ENCODE data around the gene COL18A1.

The COL18A1 gene

DNA sequence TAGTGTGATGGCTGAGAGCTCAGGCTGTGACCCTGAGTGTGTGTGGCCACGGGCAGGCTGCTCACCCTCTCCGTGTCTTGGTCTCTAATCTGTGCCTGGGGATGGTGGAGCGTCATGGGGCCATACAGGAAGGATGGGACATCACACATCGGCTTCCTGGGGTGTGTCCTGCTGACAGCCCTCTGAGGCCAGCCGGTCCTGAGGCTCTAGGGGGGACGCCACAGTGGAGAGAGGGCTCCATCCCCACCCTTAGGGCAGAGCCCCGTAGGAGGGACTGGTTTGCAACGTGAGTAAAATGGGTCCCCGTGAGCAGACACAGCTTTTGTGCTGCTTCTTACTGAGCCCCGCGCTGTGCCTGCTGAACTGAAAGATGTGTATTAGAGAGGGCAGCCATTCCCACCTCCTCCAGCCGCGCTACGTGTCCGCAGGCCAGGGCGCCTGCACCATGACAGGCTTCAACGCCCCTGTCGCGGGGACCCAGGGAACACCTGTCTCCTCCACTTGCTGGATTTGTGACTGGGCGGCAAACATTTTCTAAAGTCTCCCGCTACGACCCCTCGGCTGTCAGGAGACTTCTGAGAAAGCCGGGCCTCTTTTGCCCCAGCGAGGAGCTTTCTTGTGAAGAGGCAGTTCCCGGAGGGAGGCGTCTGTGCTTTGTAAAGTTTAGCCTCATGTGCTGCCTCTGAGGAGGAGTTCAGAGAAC is 8.1 kb downstream of the COL18A1 start:
- in situ Hi-C loops (cut with MboI; ENCODE audit: low sequenced_read_pairs): no loop called here

DNA sequence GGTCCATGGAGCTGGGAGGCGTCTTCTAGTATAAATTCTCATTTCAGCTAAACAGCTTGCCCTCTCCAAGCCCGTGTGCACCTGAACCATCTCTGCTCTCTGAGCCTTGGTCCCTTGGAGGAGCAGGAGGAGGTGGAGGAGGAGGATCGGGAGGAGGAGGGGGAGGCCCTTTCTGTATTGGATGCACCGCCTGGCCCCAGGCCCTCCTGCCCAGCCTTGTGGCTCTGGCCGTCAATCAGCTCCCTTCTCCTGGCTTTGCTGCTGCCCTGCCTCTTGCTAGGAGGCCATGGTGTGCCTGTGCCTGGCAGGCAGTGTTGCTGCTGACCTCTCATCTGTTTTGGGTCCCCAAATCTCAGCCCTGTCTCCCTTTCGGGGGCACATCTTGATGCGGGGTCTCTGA is 9.0 kb downstream of the COL18A1 start:
- in situ Hi-C loops (cut with MboI; ENCODE audit: low sequenced_read_pairs): no loop called here

DNA sequence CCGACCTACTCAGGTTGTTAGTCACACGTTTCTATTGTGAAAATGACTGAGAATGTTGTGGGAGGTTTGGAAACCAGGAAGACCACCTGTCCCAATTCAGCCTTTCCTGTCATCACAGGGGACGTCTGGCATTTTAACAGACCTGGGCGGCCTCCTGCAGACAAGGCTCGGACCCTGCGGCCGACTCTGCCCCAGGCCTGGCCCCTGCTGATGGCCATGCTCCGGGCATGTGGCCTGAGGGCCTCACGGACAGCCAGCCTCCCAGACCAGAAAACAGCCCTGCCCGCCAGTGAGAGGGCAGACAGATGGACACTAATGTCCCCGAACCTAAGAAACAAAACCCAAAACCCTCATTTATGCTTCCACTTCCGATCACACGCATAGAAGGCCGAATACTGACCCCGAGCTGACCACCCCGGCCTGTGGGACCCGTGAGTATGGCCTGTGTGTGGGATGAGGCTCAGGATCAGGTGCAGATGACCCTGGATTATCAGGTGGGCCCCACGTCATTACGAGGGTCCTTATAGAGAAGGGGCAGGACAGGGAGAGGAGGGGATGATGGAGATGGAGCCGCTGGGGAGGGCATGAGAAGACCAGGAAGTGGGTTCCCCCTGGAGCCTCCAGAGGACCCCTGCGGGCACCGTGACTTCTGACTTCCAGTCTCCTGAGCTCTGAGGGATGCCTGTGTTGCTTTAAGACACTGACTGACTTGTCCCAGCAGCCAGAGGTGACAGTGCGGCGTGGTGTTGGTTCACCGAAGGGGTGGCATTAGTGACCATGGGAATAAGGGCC is 9.6 kb downstream of the COL18A1 start:
- in situ Hi-C loops (cut with MboI; ENCODE audit: low sequenced_read_pairs): no loop called here

DNA sequence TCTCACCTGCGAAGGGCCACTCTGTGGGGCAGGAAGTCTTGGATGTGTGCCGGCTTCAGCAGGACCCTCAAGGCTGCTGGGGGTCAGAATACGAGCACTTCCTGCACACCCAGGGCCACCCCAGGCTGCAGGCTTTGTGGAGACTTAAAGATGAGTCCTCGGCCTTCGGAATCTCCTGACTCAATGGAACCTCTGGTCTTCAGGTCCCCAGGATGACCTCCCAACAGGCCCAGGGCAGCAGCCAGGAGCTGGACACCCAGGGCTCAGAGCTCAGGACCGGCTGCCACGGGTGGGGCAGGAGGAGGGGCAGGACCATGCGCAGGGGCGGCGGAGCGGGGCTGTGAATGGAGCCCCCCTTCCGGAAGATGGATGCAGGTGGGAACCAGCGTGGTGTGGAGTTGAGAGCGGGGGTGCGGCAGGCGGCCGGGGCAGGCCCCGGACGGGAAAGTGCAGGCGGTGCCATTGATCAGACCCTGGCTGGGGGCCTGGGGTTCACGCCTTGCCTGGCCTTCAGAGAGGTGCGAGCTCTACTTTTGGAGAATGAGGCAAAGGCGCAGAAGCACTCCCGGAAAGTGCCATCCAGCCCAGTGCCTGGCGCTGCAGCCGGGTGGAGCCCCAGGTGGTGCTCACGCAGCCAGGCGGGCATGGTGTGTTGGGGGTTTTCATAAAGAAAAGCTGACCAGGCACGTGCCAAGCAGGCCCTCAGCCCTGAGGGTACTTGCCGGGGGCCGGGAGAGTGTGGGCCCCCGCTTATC is 10.4 kb downstream of the COL18A1 start:
- in situ Hi-C loops (cut with MboI; ENCODE audit: low sequenced_read_pairs): no loop called here

DNA sequence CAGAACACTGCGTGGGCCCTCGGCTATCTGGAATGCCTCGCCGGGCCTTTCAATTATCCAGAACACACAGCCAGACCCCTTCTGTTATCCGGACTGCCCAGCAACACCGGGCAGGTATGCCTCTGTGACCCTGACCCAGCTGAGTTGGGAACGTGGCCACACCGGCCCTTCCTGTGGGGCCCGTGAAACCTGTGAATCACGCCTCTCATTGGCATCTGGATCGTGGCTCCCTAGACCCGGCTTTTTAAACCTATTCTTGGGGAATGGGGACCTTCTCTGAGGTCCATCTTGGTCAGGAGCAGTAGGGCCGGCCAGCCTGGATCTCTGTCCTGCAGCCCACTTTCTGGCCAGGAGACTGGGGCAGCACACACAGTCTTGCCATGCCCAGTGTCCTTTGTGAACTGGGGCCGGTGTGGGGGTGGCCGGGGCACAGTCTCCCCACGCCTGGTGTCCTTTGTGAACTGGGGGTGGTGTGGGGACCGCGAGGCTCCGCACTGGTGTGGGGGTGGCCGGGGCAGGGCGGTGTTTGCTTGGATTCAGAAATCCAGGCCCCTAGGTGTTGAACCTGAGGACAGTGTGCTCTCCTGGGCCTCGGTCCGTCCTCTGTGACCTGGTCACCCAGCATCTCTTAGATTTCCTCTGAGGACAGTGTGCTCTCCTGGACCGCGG is 11.1 kb downstream of the COL18A1 start:
- in situ Hi-C loops (cut with MboI; ENCODE audit: low sequenced_read_pairs): no loop called here

- in situ Hi-C loops (cut with MboI; ENCODE audit: low sequenced_read_pairs): no loop called here
These were observed 11.7 kb downstream of the COL18A1 start for GRCh38 chr21:45416620-45417019.

GRCh38 chr21:45417256-45417950 is 12.4 kb downstream of the COL18A1 start:
- in situ Hi-C loops (cut with MboI; ENCODE audit: low sequenced_read_pairs): no loop called here

- in situ Hi-C loops (cut with MboI; ENCODE audit: low sequenced_read_pairs): no loop called here
These were observed 13.0 kb downstream of the COL18A1 start for GRCh38 chr21:45417951-45418300.

DNA sequence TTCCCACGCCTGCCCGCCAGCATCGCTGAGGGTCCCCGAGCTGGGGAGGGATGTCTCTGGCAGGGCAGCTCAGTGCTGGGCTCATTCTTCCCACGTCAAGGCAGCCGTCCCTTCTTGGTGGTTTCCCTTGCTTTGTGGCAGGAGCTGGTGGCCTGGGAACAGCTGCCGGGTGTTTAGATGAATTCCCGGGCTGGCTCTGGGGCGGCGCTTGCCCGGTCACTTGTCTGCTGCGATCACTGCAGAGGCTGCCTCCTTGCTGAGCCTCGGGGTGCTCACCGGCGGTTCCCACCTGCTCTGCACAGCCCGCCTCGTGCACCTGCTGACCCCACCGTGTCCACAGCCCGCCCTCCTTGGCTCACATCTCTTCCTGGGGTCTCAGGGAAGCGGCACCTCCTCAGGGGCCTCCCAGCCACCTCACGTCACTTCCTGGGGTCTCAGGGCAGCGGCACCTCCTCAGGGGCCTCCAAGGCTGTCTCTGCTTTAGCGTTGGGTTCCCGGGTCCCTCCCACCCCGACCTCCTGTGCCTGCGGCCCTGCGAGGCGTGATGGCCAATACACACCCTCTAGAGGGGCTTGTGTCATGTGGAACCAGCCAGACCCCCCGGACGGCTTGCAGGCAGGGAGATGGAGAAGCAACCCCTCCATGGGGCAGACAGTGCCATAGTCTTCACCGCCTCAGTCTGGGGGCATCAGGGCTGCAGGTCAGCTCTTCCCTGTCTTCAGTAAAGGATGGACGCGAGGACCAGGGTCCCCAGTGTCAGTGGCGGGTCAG is 13.5 kb downstream of the COL18A1 start:
- in situ Hi-C loops (cut with MboI; ENCODE audit: low sequenced_read_pairs): no loop called here

DNA sequence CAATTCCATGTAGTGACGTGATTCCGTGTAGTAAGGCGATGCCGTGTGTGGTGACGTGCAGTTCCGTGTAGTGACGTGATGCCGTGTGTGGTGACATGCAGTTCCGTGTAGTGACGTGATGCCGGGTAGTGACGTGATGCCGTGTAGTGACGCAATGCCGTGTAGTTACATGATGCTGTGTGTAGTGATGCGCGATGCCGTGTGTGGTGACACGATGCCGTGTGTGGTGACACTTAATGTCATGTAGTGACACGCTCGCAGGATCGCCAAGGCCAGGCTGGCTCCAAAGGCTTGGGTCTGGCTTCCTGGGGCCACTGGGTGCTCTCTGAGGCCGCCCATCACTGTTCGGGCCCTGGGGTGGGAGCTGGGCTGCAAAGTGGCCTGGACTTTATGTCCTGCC is 14.2 kb downstream of the COL18A1 start:
- in situ Hi-C loops (cut with MboI; ENCODE audit: low sequenced_read_pairs): no loop called here

GRCh38 chr21:45420061-45421041 is 15.4 kb downstream of the COL18A1 start:
- in situ Hi-C loops (cut with MboI; ENCODE audit: low sequenced_read_pairs): no loop called here

GRCh38 chr21:45421071-45421845 is 16.3 kb downstream of the COL18A1 start:
- in situ Hi-C loops (cut with MboI; ENCODE audit: low sequenced_read_pairs): no loop called here

DNA sequence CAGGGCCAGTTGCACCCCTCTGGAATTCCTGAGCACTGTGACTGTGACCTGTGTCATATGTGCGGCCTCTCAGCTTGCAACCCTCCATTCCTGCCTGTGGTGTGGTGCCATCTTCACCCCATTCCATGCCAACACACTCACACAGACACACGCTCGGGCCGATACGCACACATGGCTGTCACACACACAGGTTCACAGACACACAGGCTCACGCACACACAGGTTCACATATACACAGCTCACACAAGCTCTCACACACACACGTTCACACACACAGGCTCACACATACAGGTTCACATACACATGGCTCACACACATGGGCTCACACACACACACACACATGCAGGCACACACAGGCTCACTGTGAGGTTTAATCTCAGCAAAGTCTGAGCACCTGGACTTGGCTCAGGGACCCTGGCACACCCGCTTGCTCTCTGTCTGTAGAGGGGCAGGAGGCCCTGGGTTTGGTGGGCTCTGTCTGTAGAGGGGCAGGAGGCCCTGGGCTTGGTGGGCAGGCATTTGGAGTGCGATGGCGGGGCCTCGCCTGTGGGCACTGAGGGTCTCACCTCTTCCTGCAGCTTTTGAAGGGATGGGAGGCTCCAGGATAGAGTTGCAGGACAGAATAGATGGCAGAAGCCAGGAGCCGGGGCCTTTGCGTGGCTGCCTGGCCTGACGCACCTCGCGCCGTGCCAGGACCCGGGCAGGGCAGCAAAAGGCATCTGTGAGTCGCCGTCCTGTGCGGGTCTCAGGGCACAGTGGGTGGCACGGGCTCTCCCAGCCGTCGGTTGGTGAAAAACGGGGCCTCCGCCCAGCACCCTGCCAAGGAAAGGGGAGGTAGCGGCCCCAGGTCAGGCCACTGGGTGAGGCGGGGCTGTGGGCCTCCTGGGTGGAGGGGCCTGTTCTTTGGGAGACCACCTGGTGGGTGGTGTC is 17.1 kb downstream of the COL18A1 start:
- in situ Hi-C loops (cut with MboI; ENCODE audit: low sequenced_read_pairs): no loop called here

DNA sequence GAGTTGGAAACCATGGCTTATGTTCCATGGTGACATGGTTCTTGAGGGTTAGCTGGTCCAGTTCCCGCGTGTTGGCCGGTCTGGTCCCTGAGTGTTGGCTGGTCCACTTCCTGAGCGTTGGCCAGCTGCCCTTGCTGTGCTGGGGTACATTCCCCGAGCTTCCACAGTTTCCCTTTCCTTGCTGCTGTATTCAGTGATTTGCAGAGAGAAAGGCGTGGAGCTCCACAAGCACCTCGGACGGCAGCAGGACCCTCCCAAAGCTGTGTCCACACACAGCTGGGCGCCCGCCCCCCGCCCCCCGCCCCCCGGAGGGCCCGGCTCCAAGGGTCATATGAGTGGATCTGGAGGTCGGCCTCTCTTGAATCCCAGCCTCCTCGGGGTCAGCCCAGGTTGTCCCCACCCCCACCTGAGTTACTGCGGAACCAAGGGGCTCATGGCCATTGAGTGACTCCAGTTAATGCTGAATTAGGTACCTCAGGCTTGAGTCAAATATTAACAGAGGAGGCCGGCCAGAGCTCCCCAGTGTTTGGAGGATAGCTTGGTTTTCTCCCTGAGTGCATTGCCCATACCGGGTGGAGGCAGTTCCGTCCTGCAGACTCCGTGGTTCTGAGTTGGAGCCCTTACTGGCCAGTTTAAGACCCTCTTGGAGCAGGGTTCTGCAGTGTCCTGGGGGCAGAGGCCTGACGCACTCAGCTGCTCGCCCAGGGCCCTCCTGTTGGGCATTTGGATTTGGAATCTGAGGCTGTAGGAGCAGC is 18.4 kb downstream of the COL18A1 start:
- in situ Hi-C loops (cut with MboI; ENCODE audit: low sequenced_read_pairs): no loop called here

DNA sequence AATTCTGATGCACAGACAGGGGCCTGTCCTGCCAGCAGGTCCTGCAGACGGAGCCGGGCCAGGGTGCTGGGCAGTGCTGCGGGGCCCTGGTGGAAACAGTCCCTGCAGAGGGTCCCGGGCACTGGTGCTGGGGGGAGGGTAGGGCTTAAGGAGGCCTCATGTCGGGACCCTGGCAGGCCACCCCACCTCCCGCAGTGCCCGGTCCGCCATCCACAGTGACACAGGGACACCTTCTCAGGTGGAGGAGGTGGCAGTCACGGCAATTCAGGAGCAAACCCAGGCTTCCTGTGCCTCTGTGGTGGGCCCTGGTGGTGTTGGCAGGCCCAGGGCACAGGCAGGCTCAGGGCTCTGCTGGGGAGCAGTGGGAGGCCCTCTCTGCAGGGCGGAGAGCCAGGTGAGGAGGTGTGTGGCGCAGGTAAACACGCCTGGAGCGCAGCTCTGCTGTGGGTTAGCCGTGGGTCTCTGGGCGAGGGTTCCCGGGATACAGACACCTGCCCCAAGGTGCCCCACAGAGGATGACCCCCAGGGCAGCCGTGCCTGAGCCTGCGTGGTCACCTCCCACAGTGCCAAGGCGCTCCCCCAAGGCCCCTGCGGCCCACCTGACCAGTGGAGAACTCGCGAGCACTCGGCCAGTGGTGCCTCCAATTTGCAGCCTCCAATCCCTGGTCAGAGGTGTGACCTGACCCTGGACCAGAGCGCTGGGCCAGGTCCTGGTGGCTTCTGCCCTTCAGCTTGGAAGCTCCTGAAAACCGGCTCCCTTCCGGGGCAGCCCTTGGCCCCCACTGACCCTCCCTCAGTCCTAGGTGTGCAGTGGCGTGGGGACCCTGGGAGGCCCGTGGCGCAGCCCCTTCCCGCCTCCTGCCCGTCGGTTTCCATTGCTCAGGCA is 19.2 kb downstream of the COL18A1 start:
- in situ Hi-C loops (cut with MboI; ENCODE audit: low sequenced_read_pairs): no loop called here
